Measurements from ENCODE around the gene DNAAF1.

Gene DNAAF1

DNA sequence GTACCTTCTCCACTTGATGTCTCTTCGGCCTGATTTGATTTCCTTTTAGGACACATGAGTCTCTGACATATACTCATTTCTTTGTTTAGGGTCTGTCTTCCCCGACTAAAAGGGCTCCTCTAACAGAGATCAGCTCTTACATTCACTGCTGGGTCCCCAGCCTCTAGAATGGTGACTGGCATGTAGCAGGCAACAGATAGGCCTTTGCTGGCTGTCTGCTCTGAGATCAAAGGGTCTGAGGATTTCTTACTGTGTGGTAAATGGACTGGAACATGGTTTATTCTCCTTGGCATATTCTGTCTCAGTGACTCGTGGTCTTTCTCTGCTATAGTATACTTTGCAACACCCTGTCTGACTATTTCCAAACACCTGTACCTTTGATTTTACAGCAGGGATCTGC is 16.7 kb downstream of the DNAAF1 start:
- no peak for DNase-seq

DNA sequence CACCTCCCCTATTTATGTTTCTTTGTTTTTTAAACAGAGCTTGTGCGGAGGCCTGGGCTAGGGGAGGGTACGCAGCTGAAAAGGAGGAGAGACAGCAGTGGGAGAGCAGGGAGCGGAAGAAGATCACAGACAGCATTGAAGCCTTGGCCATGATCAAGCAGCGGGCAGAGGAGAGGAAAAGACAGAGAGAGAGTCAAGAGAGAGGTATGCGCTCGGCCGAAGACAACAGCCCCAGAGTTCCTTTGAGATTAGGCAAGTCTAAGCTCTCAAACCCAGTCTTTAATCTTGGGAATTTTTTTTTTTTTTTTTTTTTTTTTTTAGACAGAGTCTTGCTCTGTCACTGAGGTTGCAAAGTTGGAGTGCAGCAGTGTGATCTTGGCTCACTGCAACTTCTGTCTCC is 20.6 kb downstream of the DNAAF1 start:
- no peak for DNase-seq

GRCh38 chr16:84166796-84167695 is 21.9 kb downstream of the DNAAF1 start:
- no peak for DNase-seq

DNA sequence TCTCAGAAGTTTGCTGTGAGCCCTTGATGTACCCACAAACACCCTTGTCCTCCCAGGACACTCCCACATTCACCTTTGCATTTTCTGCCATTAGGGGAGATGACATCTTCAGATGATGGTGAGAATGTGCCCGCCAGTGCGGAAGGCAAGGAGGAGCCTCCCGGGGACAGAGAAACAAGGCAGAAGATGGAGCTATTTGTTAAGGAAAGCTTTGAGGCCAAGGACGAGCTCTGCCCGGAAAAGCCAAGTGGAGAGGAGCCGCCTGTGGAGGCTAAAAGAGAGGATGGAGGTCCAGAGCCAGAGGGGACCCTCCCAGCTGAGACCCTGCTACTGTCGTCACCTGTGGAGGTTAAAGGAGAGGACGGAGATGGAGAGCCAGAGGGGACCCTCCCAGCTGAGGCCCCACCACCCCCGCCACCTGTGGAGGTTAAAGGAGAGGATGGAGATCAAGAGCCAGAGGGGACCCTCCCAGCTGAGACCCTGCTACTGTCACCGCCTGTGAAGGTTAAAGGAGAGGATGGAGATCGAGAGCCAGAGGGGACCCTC is 24.7 kb downstream of the DNAAF1 start:
- DNase-seq = no peak

DNA sequence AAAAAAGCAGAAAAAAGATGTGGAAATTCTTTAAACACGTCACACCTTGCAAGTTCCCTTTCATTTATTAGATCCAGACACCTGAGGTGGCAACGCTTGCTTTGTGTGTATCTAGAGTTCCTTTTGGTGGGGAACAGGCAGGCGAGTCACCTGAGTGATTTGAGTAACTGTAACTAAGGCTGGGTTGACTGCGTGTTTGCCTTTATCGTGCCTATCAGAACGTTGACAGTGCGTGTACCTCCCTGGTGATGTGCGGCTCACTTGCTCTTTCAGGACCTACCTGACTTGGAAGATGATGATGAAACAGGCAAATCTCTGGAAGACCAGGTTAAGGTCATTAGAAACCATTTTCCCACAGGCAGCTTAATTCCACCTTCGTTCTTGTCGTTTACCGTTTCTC is 29.3 kb downstream of the DNAAF1 start:
- DNase-seq = no peak

DNA sequence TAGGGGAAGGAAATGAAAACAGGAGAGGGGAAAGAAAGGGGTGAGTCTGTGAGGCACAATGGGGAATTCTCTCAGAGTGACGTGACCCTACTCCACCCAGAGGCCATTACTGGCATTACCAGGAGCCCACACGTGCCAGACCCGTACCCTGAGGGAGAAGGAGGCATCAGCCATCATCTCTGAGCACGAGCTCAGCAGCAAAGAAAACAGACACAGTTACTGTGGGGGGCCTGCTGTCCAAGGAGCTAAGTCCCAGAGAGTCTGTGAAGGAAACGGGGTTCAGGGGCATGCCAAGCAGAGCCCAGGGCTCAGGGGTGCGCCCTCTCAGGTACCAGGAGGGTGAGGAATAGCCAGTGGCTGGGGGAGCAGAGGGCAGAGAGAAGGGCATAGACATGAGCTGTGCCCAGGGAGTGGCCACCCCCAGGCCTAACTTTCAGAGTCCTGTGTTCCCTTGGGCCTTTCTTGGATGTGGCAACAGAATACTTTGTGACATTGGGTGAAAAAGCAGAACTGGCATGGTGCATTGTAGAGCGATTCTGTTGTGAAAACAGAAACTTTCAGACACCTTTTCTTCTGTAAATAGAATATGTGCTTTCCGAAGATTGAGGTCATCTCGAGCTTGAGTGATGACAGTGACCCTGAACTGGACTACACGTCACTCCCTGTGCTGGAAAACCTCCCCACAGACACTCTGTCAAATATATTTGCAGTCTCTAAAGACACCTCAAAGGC is 30.4 kb downstream of the DNAAF1 start:
- peak; percentile 63 to 64 for DNase-seq

GRCh38 chr16:84176192-84177053 is 31.3 kb downstream of the DNAAF1 start:
- DNase-seq = no peak

GRCh38 chr16:84177741-84178073 is 32.6 kb downstream of the DNAAF1 start:
- DNase-seq = no peak

DNA sequence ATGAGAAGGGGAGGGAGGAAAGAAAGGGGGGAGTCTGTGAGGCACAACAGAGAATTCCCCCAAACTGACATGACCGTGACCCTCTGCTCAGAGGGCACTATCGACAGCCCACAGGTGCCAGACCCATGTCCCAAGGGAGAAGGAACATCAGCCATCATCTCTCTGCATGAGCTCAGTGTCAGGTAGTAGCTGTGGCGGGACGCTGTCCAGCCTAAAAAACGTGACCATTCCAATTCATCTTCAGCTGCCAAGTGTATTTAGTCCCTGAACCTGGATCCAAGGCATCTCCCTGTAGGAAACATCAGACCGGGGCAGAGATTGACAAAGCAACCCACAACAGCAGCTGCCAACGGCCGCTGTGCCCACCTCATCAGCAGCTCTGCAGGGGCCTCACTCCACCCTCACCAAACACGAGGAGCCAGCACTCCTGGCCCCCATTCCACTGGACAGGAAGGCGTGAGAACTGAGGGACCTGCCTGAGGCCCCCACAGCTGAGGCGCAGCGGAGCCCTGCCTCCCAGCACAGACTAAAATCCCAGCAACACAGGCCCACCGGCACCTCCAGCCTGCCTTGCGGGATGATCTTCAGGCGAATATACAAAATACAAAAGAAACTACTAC is 33.1 kb downstream of the DNAAF1 start:
- DNase-seq = no peak

GRCh38 chr16:84178892-84179611 is 33.9 kb downstream of the DNAAF1 start:
- DNase-seq = no peak

GRCh38 chr16:84179612-84180320 is 34.7 kb downstream of the DNAAF1 start:
- no peak for DNase-seq

- DNase-seq = no peak
Measured at GRCh38 chr16:84180519-84181140, 35.5 kb downstream of the DNAAF1 start.

- no peak for DNase-seq
Measured at GRCh38 chr16:84181144-84181915, 36.2 kb downstream of the DNAAF1 start.

DNA sequence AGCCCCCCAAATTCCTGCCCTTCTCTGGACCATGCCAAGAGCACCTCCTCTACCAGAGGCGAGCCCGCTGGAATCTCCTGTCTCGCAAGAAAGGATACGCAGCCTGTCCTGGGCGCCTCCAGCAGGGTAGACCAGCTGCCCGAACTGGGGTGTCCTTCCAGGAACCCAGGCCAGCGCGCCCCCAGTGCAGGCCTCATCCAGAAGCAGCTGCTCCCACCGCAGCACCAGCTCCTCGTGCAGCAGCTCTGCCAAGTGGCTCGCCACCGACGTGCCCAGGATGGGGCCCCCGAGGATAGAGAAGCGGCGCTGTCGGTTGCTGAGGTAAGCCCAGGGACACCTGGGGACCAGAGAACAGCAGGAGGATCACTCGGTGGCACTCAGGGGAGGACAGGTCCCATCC is 37.0 kb downstream of the DNAAF1 start:
- no peak for DNase-seq

DNA sequence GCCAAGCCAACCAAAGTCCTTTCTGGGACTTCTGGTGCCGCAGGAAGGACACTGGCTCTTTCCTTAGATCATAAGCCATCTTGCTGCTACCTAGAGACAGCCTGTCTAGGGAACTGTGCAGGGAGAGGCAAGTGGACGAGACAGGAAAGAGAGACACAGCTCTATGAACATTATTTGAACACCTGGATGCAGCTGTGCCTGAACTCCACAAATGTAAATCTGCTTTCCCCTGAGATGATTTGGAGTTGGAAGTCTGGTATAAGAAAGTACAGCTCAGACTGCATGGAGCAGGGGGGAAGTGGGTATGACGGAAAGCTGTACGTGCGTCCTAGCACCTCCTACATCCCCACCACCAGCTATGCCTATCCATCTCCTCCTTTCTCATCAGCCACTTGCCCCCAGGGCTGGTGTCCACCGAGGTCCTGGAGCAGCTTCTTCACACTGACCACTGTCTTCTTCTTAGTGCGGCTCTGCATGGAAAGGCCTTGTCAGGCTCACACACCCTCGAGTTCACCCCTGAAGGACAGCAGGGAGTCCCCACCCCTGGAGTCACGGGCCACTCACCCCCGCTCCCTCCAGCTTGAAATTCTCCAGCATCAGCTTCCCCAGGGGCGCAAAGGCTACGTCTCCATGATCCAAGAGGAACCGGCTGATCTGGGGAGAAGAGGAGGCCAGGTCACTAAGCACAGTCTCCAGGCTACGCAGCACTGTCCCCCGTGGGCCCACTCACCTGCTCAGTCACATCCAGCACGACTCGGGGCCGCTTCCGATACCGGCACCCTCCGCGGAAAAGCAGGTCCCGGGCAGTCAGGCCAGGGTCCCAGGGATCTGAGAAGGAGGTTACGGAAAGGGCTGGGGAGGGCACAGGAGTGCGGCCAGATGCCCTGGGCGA is 37.8 kb downstream of the DNAAF1 start:
- DNase-seq = no peak

DNA sequence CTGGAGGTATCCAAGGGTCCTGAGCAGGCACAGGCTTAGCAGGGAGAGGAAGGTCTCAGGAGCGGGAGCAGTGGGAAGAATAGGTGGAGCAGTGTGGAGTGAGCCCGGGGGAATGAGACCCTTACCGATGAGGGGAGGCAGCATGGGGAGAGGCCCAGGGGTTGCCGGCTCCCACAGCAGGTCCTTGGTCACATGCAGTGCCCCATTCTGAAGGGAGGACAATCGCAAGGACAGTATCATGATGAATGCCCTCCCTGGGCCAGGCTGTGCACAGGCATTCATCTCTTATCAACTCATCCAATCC is 38.4 kb downstream of the DNAAF1 start:
- no peak for DNase-seq

- no peak for DNase-seq
Measured at GRCh38 chr16:84183911-84184591, 38.9 kb downstream of the DNAAF1 start.

- no peak for DNase-seq
Measured at GRCh38 chr16:84184775-84185174, 39.7 kb downstream of the DNAAF1 start.
